Upper lobe of left lung (tissue), 6 donors: ENCODE results near the gene SUPT4H1. TPM values are rescaled to one million over a fixed set of nuclear protein-coding genes. Genes with fewer than 3 reads are reported as not detected.

Source experiments
- ATAC-seq, 2 donors: fragments of 200-7000 bp; cut with Tn5 transposase; one replicate each; pipeline ENCODE4 v1.9.1; 2022; ENCODE audit warnings: mild to moderate bottlenecking in 2 of 2, moderate library complexity in 2 of 2; ENCODE audit not compliant: low FRiP score in 2 of 2
- DNase-seq, 2 donors: peaks; one replicate each; pipeline ENCODE4 v3.0.0-alpha.2; 2019 to 2020
- H3K27ac ChIP-seq, 4 donors: fragments of 200-600 bp; sonication (generic); one replicate each; pipeline ENCODE4 v1.5.1; 2016 to 2019
- H3K27me3 ChIP-seq, 4 donors: fragments of 200-600 bp; sonication (generic); one replicate each; pipeline ENCODE4 v1.5.1; 2017 to 2019
- H3K36me3 ChIP-seq, 4 donors: fragments of 200-600 bp; sonication (generic); one replicate each; pipeline ENCODE4 v1.5.1; 2016 to 2019
- H3K4me1 ChIP-seq, 4 donors: fragments of 200-600 bp; sonication (generic); one replicate each; pipeline ENCODE4 v1.5.1; 2018 to 2019
- H3K4me3 ChIP-seq, 4 donors: fragments of 200-600 bp; sonication (generic); one replicate each; pipeline ENCODE4 v1.5.1; 2017 to 2019; ENCODE audit warnings: mild to moderate bottlenecking in 2 of 4, moderate library complexity in 1 of 4
- H3K9me3 ChIP-seq, 4 donors: fragments of 200-600 bp; sonication (generic); one replicate each; pipeline ENCODE4 v1.5.1; 2018 to 2019
- CTCF ChIP-seq, 6 experiments: fragments of 450-650 bp in 4 of 6; fragments of 200-600 bp in 2 of 6; sonication (generic) in 2 of 6; IDR thresholded peaks; one replicate each; pipeline ENCODE4 v1.5.1; 2016 to 2019; ENCODE audit warnings: antibody characterized with exemption in 6 of 6
- EP300 ChIP-seq, 4 donors: sonication (generic); formaldehyde crosslinking; IDR thresholded peaks; one replicate each; pipeline ENCODE4 v1.5.1; 2017; ENCODE audit warnings: antibody characterized with exemption in 4 of 4, control low read depth in 2 of 4
- POLR2A ChIP-seq, 4 donors: fragments of 450-650 bp; IDR thresholded peaks; one replicate each; pipeline ENCODE4 v1.5.1; 2016 to 2017; ENCODE audit warnings: antibody characterized with exemption in 4 of 4, mild to moderate bottlenecking in 2 of 4
- POLR2AphosphoS5 ChIP-seq, 2 donors: sonication (generic); formaldehyde crosslinking; IDR thresholded peaks; one replicate each; pipeline ENCODE4 v1.5.1; 2017; ENCODE audit warnings: antibody characterized with exemption in 2 of 2
- WGBS, 2 donors: methylation state at CpG; one replicate each; pipeline ENCODE4 v1.1.5; 2017 to 2018; 5-methylcytosine and 5-hydroxymethylcytosine counted together
- total RNA-seq, 6 donors: library from RNA; depleted of rRNA in 4 of 6; stranded (reverse); fragments of >200 nt in 4 of 6; gene quantifications; one replicate each; pipeline versions ENCODE4 v1.1.0 to v1.2.1, GENCODE V29; 2016 to 2021
- donor health status: DM: no; HTN: no; CAD: no; lungs with moderate emphysema.
- donor health status: DM: no; HTN: yes; CAD: no; lungs with severe emphysema.

SUPT4H1 gene
- 10 to 100 TPM; 22.0 to 80.5 (median 40.4) TPM for total RNA-seq

- DNase-seq (peak; percentile 88 to 98), ATAC-seq (peak; percentile 96 to 97)
- WGBS, 2 donors = 1% methylated on average over 25 to 35 of the region's 60 CpGs
- Histone ChIP-seq H3K36me3 (peaks cover 23 to 40% (median 38%) of the 10 kb centered on the region in 4 donors), H3K27ac (peak within 1 kb of the TSS; percentile 91 to 97 (median 92)), H3K9me3 (no peaks in the 10 kb centered on the region), H3K4me3 (peak within 1 kb of the TSS; percentile 82 to 95 (median 88)), H3K4me1 (peaks cover 15 to 24% (median 17%) of the 10 kb centered on the region in 4 donors), H3K27me3 (no peaks in the 10 kb centered on the region)
- peak; percentile 6 to 95 (median 86) for TF ChIP-seq POLR2A (IDR thresholded peaks at IDR 0.05)
- TF ChIP-seq CTCF (IDR thresholded peaks at IDR 0.05) = peak in 4 of 6 experiments; percentile 29 to 66 (median 49)
- TF ChIP-seq EP300 (IDR thresholded peaks at IDR 0.05) = peak in 1 of 4 donors; percentile 53
- TF ChIP-seq POLR2AphosphoS5 (IDR thresholded peaks at IDR 0.05) = peak; percentile 93 to 95
Measured at GRCh38 chr17:58351831-58352595, at the start of gene SUPT4H1. Gene SUPT4H1, minus strand, starts transcription at chr17:58352201. Its CDS starts 66 bp downstream, at chr17:58352135.

- no peaks in the 10 kb centered on the region for H3K9me3 ChIP-seq
- no peaks in the 10 kb centered on the region for H3K27me3 ChIP-seq
- TF ChIP-seq POLR2AphosphoS5 (IDR thresholded peaks at IDR 0.05) = no peak
- TF ChIP-seq CTCF (IDR thresholded peaks at IDR 0.05) = no peak
- TF ChIP-seq POLR2A (IDR thresholded peaks at IDR 0.05) = no peak
- no peak for TF ChIP-seq EP300 (IDR thresholded peaks at IDR 0.05)
- 58 to 69% methylated on average over 2 of the region's 2 CpGs for WGBS, 2 donors
- no peak for ATAC-seq
- DNase-seq = no peak
- H3K27ac ChIP-seq = no peak overlapping the region
- H3K4me3 ChIP-seq = no peak overlapping the region
- H3K36me3 ChIP-seq = no peaks in the 10 kb centered on the region
- peaks cover 0 to 6% (median 0%) of the 10 kb centered on the region in 4 donors for H3K4me1 ChIP-seq
Measured at GRCh38 chr17:58401287-58401686, 49.3 kb upstream of the SUPT4H1 start.

DNA sequence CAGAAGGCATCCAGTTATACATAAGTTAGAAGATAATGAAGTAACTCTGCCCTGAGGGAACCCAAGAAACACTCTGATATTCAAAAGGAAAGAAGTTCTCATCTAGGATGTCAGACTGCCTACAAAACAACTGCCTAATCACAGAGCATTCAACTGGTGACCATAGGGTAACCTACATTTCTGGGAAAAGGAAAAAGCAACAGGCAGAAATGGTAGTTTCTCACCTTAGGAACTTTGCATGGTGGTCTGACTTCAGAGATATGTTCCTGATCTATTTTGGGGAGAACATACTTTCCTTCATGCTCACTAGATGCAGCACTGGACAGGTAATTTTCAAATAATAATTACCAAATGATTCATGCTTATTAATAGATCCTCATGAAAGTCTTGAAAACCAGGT, 48.8 kb upstream of the SUPT4H1 start:
- H3K4me1 ChIP-seq = peaks cover 0 to 6% (median 0%) of the 10 kb centered on the region in 4 donors
- no peak for TF ChIP-seq POLR2A (IDR thresholded peaks at IDR 0.05)
- TF ChIP-seq EP300 (IDR thresholded peaks at IDR 0.05) = no peak
- no peak for TF ChIP-seq CTCF (IDR thresholded peaks at IDR 0.05)
- TF ChIP-seq POLR2AphosphoS5 (IDR thresholded peaks at IDR 0.05) = no peak
- H3K36me3 ChIP-seq = no peaks in the 10 kb centered on the region
- DNase-seq = no peak
- H3K9me3 ChIP-seq = no peaks in the 10 kb centered on the region
- H3K27me3 ChIP-seq = no peaks in the 10 kb centered on the region
- no peak overlapping the region for H3K4me3 ChIP-seq
- H3K27ac ChIP-seq = no peak overlapping the region
- no peak for ATAC-seq

DNA sequence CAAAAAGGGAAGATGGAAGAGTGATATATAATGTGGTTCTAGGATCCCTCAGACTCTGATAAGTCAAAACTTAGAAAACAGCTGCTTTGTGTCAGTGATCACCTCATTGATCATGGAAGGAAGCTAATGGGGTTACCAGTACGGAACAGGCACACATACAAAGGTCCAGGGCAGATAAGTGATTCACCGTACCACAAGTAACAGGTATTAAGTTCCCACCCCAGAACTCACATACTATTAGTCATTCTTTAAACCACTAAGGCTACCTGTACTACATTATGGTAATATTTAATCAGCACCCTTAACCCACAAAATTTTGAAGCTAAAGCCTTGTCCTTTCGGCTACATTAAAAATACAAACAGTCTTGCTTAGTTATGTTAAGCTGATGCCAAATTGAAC, 48.0 kb upstream of the SUPT4H1 start:
- H3K27me3 ChIP-seq = no peaks in the 10 kb centered on the region
- H3K4me1 ChIP-seq = peaks cover 0 to 6% (median 0%) of the 10 kb centered on the region in 4 donors
- no peaks in the 10 kb centered on the region for H3K36me3 ChIP-seq
- ATAC-seq = no peak
- H3K9me3 ChIP-seq = no peaks in the 10 kb centered on the region
- TF ChIP-seq POLR2AphosphoS5 (IDR thresholded peaks at IDR 0.05) (no peak), POLR2A (IDR thresholded peaks at IDR 0.05) (no peak), CTCF (IDR thresholded peaks at IDR 0.05) (no peak), EP300 (IDR thresholded peaks at IDR 0.05) (no peak)
- H3K4me3 ChIP-seq = no peak overlapping the region
- WGBS, 2 donors = 70 to 83% methylated on average over 3 of the region's 3 CpGs
- DNase-seq = no peak
- no peak overlapping the region for H3K27ac ChIP-seq
